ENCODE data around the gene MYO1A.
"Not testable (repeated sequence)": the region's sequence is repeated elsewhere in the genome, so short reads cannot be mapped to it uniquely, and the experiment has no call there.

The MYO1A gene

GRCh38 chr12:56991319-56992246 is 58.3 kb downstream of the MYO1A start:
- DNase-seq, result no peak

DNA sequence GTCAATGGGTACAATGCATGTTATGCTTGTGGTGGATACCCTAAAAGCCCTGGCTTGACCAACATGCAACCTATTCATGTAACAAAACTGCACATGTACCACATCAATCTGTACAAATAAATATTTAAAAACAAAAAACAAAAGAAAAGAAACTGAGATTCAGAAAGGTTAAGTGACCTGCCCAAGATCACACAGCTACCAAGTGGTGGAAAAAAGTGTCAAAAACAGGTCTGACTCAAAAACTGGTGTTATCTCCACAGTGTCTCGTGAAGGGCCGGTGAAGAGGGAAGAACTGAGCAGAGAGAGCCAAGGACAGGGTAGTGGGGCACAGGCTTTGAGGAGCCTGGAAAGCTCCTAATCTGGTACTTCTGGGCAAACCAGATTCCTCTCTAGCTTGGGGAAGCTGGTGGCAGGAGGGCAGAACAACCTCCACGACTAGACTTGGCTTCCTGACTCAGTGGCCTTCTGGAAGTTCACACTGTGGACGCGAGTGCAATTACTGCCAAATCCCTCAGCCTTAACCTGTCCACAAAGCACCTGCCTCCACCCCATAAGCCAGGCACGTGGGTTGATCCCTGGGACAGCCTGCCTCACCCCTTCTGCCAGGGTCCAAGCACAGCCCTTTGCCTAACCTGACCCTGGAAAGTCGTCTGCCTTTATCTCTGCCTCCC is 59.1 kb downstream of the MYO1A start:
- no peak for DNase-seq

GRCh38 chr12:56989861-56990610 is 59.9 kb downstream of the MYO1A start:
- no peak for DNase-seq

DNA sequence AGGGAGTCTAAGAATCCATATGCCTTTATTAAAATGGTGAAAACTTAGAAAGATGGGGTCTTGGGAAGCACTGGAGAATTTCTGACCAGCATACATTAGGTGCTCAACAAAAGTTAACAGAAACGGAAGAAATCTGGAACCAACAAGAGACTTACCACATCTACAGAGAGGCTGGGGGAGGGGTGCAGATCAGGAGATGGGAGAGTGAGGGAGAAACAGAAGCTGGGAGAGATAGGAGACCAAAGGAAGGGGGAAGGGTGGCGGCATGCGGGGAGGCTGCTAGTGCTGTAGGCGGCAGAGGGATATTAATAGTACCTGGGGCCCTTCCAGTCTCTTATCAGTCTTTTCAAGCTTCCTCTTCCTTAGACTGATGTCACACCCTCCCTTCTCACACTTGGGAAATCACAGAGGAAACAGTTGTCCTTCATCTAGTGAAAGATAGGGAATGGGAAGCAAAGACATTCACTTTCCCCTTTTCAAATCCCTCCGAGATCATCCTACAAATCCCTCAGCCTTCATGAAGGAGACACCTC is 61.7 kb downstream of the MYO1A start:
- no peak for DNase-seq

DNA sequence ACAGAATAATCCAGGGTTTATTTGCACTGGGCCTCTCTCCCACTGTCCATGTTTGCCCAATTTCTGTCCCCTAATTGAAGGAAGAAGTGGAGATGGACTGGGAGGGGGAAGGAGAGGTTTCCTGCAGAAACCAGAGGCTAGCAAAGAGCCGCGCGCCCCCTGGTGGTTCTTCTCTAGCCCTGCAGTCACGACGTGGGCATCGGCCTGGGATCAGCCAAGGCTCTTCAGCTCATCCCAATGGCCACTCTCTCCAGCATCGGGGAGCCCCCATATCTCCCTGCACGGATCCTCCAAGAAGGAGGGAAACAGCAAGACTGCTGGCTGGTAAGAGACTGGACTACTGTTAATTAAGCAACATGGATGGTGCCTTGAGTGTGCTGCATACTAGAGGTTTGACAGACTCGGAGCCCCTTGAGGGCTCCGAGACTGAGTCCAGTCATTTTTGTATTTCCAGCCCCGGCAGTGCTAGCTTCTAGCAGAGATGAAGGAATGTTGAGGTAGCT is 62.3 kb downstream of the MYO1A start:
- peak; percentile 39 to 82 for DNase-seq

- no peak for DNase-seq
Observed at GRCh38 chr12:56987011-56987410, 62.9 kb downstream of the MYO1A start.

DNA sequence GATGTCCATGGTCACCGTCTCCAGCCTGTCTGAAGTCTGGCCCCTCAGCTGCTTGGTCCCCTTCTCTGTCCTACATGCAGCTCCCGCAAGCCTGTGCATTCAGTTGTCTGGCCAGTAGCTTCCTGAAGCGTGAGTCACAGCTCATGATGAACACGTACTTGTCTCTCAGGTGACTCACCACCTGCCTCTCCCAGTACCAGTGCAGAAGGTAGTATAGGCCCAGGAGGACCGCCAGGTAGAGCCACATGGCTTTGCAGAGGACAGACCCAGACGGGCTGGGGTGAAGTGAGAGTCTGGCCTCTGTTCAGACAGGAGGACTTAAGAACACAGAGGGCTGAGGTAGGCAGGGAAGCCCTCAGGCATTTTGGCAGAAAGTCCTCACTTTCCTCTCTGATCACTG is 64.2 kb downstream of the MYO1A start:
- DNase-seq, result not testable (repeated sequence)

DNA sequence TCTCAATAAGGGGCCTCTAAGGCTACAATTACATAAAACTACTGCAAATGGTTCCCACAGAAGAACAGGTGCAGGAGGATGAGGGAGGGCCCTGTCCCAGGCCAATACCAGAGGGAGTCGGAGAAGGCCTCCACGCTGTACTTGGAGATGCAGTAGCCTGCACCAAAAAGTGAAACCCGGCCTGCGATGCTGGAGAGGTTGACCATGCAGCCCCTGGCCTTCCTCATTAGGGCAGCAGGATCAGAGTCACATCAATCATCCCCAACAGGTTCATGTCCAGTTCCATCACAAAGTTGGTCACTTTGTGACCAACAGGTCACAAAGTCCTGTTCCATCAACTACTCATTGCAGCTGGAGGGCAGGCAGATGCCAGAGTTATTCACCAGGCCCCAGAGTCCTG is 66.5 kb downstream of the MYO1A start:
- DNase-seq, result no peak

DNA sequence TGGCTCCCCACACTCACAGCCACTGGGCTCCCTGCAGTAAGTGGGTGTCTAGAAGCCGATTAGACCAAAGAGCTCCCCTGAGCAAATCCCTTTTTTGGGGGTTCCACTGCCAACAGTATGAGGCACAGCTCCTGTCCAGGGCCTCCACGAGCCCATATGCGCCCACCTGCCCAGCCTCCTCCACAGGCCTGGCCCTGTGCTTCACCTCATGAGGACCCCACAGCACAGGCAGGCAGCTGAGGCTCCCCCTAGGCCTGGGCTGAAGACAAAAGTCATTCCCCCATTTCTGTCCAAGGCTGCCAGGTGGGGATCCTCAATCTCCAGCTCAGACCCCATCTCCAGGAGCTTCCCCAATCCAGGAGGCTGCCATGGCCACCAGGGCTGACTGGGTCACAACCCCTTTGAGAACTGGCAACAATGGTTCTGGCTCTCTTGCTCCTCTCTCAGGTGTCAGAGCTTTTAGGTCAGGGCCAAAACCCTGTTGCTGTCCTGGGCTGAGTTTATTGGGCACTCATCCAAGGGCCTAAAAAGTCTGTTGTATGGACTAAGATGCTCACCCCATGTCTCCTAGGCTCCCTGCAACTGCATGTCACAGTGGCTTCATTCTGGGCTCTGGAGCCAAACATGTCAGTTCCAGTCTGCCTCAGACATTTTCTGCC is 67.2 kb downstream of the MYO1A start:
- not testable (repeated sequence) for DNase-seq

DNA sequence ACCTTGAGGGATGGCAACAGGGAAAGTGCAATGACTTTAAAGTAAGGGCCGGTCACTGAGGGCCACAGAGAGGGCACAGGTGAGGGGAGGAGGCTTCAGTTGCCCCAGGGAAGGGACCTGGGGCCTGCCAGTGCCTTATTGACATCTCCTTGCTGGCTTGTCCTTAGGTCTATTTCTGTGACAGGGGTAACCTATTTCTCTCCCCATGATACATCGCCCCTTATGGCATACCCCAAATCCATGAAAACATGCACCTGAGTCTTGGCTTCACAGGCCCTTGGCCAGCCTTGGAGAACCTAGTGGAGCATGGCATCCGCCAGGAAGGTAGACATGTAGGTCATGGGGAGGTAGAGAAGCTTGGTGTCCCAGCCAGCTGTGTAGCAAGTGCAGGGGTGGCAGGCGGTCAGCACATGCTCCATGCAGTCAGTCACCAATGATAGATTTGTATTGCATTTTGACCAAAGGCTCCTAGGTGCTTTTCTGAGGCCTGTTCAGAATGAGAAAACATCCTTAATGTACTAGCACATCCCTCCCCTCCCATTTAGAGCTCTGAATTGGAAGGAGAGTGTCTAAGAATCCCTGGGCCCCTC is 68.9 kb downstream of the MYO1A start:
- DNase-seq, result no peak

GRCh38 chr12:56980268-56980667 is 69.7 kb downstream of the MYO1A start:
- DNase-seq, result no peak

DNA sequence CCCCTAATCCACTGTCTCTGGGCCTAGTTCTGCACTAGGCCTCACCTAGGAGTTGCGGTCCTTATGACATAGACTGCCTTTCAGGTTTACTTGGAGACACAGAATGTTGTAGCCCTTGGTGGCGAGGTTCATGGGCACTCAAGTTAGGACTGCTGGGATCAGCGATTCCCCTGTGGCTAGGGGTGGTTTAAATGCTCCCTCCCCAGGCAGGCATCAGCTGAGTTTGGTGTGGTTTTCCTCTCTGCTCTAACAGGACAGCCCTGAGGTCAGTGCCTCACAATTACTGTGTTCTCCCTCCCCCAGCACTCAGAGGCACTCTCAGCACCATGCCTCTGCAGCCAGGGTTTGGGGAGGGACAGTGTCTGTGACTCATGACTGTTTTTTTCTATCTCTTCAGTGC is 70.3 kb downstream of the MYO1A start:
- no peak for DNase-seq

Data from NCI-H446 (cell line).